Measurements from ENCODE around the gene ARFGAP2.
A peak's percentile ranks its signal among the peaks of the same experiment; 100 is the strongest.
"Not testable (repeated sequence)": the region's sequence is repeated elsewhere in the genome, so short reads cannot be mapped to it uniquely, and the experiment has no call there.

The ARFGAP2 gene

GRCh38 chr11:47176328-47177228, at the start of gene ARFGAP2:
ARFGAP2 (minus strand) TSS chr11:47176879; CDS start chr11:47176853, 26 bp downstream.
- no peaks in the 10 kb centered on the region for H3K27me3 Mint-ChIP-seq
- DNase-seq, result peak; percentile 95
- no peaks in the 10 kb centered on the region for H3K9me3 Mint-ChIP-seq
- peak within 1 kb of the TSS; percentile 96 to 99 for H3K4me3 Mint-ChIP-seq
- H3K27ac Mint-ChIP-seq, result peak within 1 kb of the TSS; percentile 100
- peak; percentile 93 for ATAC-seq (replicated peaks)
- H3K4me1 Mint-ChIP-seq, result peaks cover 29 to 57% of the 10 kb centered on the region in 2 donors
- peaks cover 17 to 29% of the 10 kb centered on the region in 2 donors for H3K36me3 Mint-ChIP-seq

- no peaks in the 10 kb centered on the region for H3K27me3 Mint-ChIP-seq
- peaks cover 49 to 61% of the 10 kb centered on the region in 2 donors for H3K36me3 Mint-ChIP-seq
- H3K27ac Mint-ChIP-seq, result no peak overlapping the region
- no peak for DNase-seq
- peak; percentile 98 to 99 for ATAC-seq (replicated peaks)
- H3K9me3 Mint-ChIP-seq, result no peaks in the 10 kb centered on the region
- peaks cover 16 to 42% of the 10 kb centered on the region in 2 donors for H3K4me1 Mint-ChIP-seq
- peak overlapping the region; percentile 14 to 33 for H3K4me3 Mint-ChIP-seq
Measured at GRCh38 chr11:47225552-47226400, 49.1 kb upstream of the ARFGAP2 start.

- peak overlapping the region; percentile 31 for H3K27ac Mint-ChIP-seq
- H3K4me1 Mint-ChIP-seq, result peaks cover 30 to 57% of the 10 kb centered on the region in 2 donors
- peaks cover 52 to 65% of the 10 kb centered on the region in 2 donors for H3K36me3 Mint-ChIP-seq
Measured at GRCh38 chr11:47222696-47223095, 46.0 kb upstream of the ARFGAP2 start.

GRCh38 chr11:47220401-47220821, 43.7 kb upstream of the ARFGAP2 start:
- H3K27ac Mint-ChIP-seq, result peak overlapping the region; percentile 43
- ATAC-seq (replicated peaks), result no peak
- DNase-seq, result no peak
- peaks cover 60 to 69% of the 10 kb centered on the region in 2 donors for H3K36me3 Mint-ChIP-seq
- H3K27me3 Mint-ChIP-seq, result no peaks in the 10 kb centered on the region
- H3K9me3 Mint-ChIP-seq, result peaks cover 2 to 8% of the 10 kb centered on the region in 2 donors
- H3K4me3 Mint-ChIP-seq, result peak overlapping the region; percentile 41 to 64
- H3K4me1 Mint-ChIP-seq, result peaks cover 34 to 67% of the 10 kb centered on the region in 2 donors

More at GRCh38 chr11:47222696-47223095, 46.0 kb upstream of the ARFGAP2 start:
- ATAC-seq (replicated peaks) (no peak), DNase-seq (no peak)
- peaks cover 2 to 8% of the 10 kb centered on the region in 2 donors for H3K9me3 Mint-ChIP-seq
- H3K27me3 Mint-ChIP-seq, result no peaks in the 10 kb centered on the region
- no peak overlapping the region for H3K4me3 Mint-ChIP-seq

- peaks cover 31 to 60% of the 10 kb centered on the region in 2 donors for H3K4me1 Mint-ChIP-seq
- peak overlapping the region; percentile 100 for H3K27ac Mint-ChIP-seq
- no peaks in the 10 kb centered on the region for H3K27me3 Mint-ChIP-seq
- ATAC-seq (replicated peaks), result peak; percentile 62 to 63
- H3K9me3 Mint-ChIP-seq, result peaks cover 2 to 8% of the 10 kb centered on the region in 2 donors
- peak; percentile 82 for DNase-seq
- H3K36me3 Mint-ChIP-seq, result peaks cover 53 to 56% of the 10 kb centered on the region in 2 donors
- H3K4me3 Mint-ChIP-seq, result peak overlapping the region; percentile 94 to 99
Measured at GRCh38 chr11:47216121-47216798, 39.6 kb upstream of the ARFGAP2 start.

GRCh38 chr11:47215366-47215910, 38.8 kb upstream of the ARFGAP2 start:
- H3K36me3 Mint-ChIP-seq, result peaks cover 49 to 52% of the 10 kb centered on the region in 2 donors
- H3K27me3 Mint-ChIP-seq, result no peaks in the 10 kb centered on the region
- DNase-seq, result no peak
- H3K27ac Mint-ChIP-seq, result peak overlapping the region; percentile 100
- H3K9me3 Mint-ChIP-seq, result peaks cover 2 to 8% of the 10 kb centered on the region in 2 donors
- peaks cover 30 to 57% of the 10 kb centered on the region in 2 donors for H3K4me1 Mint-ChIP-seq
- ATAC-seq (replicated peaks), result no peak
- H3K4me3 Mint-ChIP-seq, result peak overlapping the region; percentile 94 to 99

GRCh38 chr11:47213950-47214565, 37.4 kb upstream of the ARFGAP2 start:
- DNase-seq, result peak; percentile 85
- ATAC-seq (replicated peaks), result peak; percentile 75 to 79
- peaks cover 23 to 44% of the 10 kb centered on the region in 2 donors for H3K4me1 Mint-ChIP-seq
- peak overlapping the region; percentile 94 to 99 for H3K4me3 Mint-ChIP-seq
- no peaks in the 10 kb centered on the region for H3K27me3 Mint-ChIP-seq
- H3K36me3 Mint-ChIP-seq, result peaks cover 37 to 40% of the 10 kb centered on the region in 2 donors
- peaks cover 2 to 8% of the 10 kb centered on the region in 2 donors for H3K9me3 Mint-ChIP-seq
- H3K27ac Mint-ChIP-seq, result peak overlapping the region; percentile 100

DNA sequence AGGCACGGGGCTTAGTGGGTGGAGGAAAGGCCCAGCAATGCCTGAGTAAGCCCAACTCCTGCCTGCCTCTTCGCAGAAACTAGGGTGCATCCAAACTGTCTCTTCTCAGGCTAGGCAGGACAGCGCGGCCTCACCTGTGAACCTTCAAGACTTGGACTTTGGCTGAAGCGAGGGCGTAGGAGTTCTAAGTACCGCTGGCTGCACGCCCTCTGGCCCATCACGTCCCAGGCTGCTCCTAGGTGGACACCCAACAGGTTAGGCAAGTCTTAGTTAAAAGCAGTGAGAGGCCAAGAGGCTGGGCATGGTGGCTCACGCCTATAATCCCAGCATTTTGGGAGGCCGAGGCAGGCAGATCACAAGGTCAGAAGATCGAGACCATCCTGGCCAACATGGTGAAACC, 36.3 kb upstream of the ARFGAP2 start:
- Mint-ChIP-seq H3K27ac (no peak overlapping the region), H3K4me3 (peak overlapping the region in 1 of 2 donors; percentile 16), H3K36me3 (peaks cover 29 to 31% of the 10 kb centered on the region in 2 donors)

DNA sequence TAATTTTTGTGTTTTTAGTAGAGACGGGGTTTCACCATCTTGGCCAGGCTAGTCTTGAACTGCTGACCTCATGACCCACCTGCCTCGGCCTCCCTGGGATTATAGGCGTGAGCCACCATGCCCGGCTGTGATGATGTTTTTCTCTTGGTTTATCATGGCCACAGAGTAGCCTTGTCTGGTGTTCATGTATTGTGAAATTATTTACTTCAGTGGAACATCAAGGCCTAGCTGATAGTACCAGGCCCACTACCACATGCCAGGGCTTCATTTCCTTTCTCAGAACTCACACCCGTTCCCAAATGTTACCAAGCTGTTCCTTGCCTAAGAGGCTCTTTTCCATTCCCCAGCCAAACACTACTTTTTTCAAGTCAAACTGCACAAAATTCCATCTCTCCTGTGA, 31.9 kb upstream of the ARFGAP2 start:
- peaks cover 2 to 3% of the 10 kb centered on the region in 2 donors for H3K4me1 Mint-ChIP-seq
- H3K4me3 Mint-ChIP-seq, result no peak overlapping the region
- DNase-seq (no peak), ATAC-seq (replicated peaks) (no peak)
- no peak overlapping the region for H3K27ac Mint-ChIP-seq
- H3K9me3 Mint-ChIP-seq, result no peaks in the 10 kb centered on the region
- no peaks in the 10 kb centered on the region for H3K36me3 Mint-ChIP-seq
- H3K27me3 Mint-ChIP-seq, result no peaks in the 10 kb centered on the region

More for the DNA sequence above, 36.3 kb upstream of the ARFGAP2 start:
- Mint-ChIP-seq H3K27me3 (no peaks in the 10 kb centered on the region), H3K4me1 (peaks cover 16 to 35% of the 10 kb centered on the region in 2 donors), H3K9me3 (peaks cover 0 to 2% of the 10 kb centered on the region in 2 donors)
- ATAC-seq (replicated peaks), result no peak
- DNase-seq, result no peak

DNA sequence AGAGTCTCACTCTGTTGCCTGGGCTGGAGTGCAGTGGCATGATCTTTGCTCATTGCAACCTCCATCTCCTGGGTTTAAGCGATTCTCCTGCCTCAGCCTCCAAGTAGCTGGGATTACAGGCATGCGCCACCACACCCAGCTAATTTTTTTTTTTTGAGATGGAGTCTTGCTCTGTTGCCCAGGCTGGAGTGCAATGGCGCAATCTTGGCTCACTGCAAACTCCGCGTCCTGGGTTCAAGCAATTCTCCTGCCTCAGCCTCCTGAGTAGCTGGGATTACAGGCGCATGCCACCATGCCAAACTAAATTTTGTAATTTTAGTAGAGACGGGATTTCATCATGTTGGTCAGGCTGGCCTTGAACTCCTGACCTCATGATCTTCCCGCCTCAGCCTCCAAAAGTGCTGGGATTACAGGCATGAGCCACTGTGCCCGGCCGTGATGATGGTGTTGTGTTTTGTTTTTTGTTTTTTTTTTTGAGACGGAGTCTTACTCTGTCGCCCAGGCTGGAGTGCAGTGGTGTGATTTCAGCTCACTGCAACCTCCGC, 31.4 kb upstream of the ARFGAP2 start:
- H3K9me3 Mint-ChIP-seq; H3K4me3 Mint-ChIP-seq; DNase-seq; H3K36me3 Mint-ChIP-seq; H3K4me1 Mint-ChIP-seq; ATAC-seq (replicated peaks); H3K27ac Mint-ChIP-seq; H3K27me3 Mint-ChIP-seq: not testable (repeated sequence)

DNA sequence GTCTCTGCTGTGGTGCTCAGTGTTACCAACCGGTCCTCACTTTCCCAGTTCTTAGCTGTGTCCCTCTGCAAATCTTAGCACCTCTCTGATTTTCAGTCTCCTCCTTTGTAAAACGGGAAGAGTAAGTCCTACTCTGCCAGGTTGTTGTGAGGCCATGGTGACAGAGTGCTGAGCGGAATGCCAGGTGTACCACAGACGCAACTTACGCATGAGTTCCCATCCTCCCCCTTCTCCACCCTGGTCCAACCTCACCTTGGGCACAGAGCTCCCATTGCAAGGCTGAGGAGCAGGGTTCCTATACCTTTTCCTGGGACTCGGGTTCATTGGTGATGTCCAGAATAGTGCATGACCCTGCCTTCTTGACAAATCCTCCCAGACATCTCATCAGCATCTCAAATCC, 30.8 kb upstream of the ARFGAP2 start:
- ATAC-seq (replicated peaks), result no peak
- no peaks in the 10 kb centered on the region for H3K4me1 Mint-ChIP-seq
- H3K36me3 Mint-ChIP-seq, result no peaks in the 10 kb centered on the region
- no peaks in the 10 kb centered on the region for H3K9me3 Mint-ChIP-seq
- H3K4me3 Mint-ChIP-seq, result no peak overlapping the region
- no peaks in the 10 kb centered on the region for H3K27me3 Mint-ChIP-seq
- DNase-seq, result no peak
- no peak overlapping the region for H3K27ac Mint-ChIP-seq

- H3K27me3 Mint-ChIP-seq; H3K27ac Mint-ChIP-seq; DNase-seq; ATAC-seq (replicated peaks); H3K4me1 Mint-ChIP-seq; H3K36me3 Mint-ChIP-seq; H3K9me3 Mint-ChIP-seq; H3K4me3 Mint-ChIP-seq: not testable (repeated sequence)
Measured at GRCh38 chr11:47206577-47206976, 29.9 kb upstream of the ARFGAP2 start.

GRCh38 chr11:47204637-47204989, 27.9 kb upstream of the ARFGAP2 start:
- ATAC-seq (replicated peaks) (no peak), DNase-seq (no peak)
- H3K36me3 Mint-ChIP-seq, result no peaks in the 10 kb centered on the region
- H3K4me3 Mint-ChIP-seq, result no peak overlapping the region
- H3K9me3 Mint-ChIP-seq, result no peaks in the 10 kb centered on the region
- no peak overlapping the region for H3K27ac Mint-ChIP-seq
- no peaks in the 10 kb centered on the region for H3K4me1 Mint-ChIP-seq
- H3K27me3 Mint-ChIP-seq, result no peaks in the 10 kb centered on the region
